NCI-H69 (cell line): ENCODE results near the gene GCGR.
A peak's percentile ranks its signal among the peaks of the same experiment; 100 is the strongest.

ENCODE experiments used
- DNase-seq: peaks from one replicate; lab custom pipeline; 2025; lab: John Stamatoyannopoulos, UW

Gene GCGR

DNA sequence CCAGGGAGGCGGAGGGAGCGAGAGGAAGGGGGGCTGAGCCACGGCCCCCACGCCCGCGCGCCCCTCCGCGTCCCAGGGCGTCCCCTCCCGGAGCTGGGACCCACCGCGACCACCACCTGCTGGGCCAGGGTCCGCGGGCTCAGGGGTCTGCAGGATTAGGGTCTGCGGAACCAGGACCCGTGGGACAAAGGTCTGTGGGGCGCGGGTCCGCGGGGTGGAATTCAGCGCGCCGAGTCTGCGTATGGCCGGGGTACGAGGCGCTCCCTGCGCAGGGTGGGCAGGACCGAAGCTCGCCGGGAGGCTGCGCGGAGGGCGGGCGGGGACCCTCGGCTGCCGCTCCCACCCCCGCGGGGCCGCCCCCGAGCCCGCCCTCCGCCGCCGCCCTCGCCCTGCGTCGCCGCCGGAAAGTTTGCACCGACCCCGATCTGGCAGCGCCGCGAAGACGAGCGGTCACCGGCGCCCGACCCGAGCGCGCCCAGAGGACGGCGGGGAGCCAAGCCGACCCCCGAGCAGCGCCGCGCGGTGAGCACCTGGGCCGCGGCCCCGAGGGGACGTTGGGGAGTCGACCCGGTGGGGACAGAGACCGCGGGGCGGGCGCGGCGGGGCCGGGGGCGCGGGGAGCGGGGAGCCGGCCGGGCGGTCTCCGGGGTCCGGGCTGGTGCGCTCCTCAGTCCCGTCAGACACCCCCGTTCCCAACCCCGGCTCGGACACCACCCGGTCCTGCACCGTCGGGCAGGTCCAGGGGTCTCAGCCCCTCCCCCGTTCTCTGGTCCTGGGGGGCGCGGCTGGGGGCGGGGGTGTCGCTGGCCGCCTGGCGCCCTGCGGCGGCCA lies at the start of gene GCGR:
TSS of gene GCGR (plus strand) at position 423 of the 831 bp plus-strand sequence. CDS start 4,869 bp downstream, outside the sequence.
- DNase-seq, result no peak

DNA sequence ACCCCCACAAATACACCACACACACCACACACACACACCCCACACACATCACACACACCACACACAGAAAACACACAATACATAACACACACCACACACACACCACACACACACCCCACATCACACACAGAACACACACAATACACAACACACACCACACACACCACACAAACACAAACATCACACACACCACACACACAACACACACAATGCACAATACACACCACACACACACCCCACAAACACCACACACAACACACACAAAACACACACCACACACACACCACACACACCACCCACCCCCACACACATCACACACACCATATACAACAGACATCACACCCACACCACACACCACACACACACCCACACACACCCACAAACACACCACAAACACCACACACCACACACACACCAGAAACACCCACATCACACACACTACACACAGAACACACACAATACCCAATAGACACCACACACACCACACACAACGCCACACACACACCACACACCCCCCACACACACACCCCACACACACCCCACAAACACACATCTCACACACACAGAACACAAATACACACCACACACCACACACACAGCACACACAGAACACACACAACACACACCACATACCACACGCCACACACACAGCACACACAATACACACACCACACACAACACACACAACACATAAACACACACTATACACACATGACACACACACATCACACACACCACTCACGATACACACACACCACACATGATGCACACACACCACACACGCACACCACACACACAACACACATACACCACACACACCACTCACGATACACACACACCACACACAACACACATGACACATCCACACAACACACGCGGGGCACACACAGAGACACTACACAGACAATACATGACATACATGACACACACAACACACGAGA lies 11.0 kb upstream of the GCGR start:
- no peak for DNase-seq

DNA sequence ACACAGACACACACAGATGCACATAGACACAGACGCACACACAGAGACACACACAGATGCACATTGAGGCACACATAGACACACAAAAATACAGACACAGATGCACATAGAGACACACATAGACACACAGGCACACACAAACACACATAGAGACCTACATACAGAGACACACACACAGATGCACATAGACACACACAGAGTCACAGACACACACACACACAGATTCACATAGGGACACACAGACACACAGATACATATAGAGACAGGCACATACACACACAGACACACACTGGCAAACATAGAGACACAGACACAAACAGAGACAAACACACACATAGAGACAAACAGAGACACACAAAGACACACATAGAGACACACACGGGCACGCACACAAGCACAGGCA lies 9.9 kb upstream of the GCGR start:
- no peak for DNase-seq

DNA sequence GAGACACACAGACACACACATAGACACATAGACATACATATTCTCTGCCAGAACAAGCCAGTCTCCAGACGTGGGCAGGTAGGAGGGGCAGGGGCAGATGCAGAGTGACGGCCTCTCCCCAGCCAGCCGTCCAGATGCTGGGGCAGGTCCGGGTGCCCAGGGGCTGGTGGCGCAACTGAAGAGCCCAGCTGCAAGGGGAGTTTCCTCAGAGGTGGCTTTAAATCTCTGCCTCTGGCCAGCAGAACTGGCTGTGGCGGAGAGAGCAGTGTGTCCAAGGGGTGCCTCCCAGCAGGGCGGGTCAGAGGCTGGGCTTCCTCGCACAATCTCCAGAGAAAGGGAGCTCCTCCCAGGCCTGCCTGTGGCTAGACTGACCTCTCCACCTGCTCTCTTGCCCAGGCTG lies 9.4 kb upstream of the GCGR start:
- peak; percentile 56 for DNase-seq

DNA sequence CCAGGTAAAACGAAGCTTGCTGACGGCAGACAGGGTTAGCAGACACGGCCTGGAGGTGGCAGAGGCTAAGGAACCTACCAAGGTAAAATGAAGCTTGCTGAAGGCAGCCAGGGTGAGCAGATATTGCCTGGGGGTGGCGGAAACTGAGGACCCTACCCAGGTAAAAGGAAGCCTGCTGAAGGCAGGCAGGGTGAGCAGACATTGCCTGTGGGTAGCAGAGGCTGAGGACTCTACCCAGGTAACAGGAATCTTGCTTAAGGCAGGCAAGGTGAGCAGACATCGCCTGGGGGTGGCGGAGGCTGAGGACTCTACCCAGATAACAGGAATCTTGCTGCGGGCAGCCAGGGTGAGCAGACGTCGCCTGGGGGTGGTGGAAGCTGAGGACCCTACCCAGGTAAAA lies 2.6 kb upstream of the GCGR start:
- no peak for DNase-seq

DNA sequence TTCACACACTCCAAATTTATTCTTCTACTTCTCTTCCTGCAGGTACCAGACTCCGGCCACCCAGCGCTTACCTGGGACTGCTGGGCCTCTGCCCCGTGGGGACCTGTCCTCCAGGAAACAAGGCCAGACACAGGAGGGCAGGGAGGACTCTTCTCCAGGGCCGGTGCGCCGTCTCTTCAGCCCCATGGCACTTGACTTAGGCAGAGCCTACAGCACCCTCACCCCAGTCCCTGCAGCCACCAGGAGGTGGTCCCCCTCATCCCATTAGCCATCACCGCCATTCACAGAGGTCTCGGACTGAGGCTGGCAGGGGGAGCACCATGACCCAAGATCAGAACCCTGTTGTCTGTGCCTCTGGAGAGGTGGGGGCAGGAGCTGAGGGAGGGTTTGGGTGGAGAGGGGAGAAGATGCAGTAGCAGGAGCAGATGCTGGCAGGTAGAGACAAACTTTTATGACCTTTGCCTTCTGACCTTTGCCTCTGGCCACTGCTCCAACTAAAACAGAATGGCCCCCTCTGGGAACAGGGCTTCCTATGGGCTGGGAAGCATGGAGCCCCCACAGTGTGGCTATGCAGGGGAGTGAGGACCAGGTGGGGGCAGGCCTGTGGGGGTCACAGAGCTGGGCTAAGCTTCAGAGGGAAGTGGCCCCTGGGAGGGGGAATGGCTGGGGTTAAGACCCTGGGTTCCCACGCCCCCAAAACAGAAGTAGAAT lies 1.7 kb upstream of the GCGR start:
- no peak for DNase-seq

DNA sequence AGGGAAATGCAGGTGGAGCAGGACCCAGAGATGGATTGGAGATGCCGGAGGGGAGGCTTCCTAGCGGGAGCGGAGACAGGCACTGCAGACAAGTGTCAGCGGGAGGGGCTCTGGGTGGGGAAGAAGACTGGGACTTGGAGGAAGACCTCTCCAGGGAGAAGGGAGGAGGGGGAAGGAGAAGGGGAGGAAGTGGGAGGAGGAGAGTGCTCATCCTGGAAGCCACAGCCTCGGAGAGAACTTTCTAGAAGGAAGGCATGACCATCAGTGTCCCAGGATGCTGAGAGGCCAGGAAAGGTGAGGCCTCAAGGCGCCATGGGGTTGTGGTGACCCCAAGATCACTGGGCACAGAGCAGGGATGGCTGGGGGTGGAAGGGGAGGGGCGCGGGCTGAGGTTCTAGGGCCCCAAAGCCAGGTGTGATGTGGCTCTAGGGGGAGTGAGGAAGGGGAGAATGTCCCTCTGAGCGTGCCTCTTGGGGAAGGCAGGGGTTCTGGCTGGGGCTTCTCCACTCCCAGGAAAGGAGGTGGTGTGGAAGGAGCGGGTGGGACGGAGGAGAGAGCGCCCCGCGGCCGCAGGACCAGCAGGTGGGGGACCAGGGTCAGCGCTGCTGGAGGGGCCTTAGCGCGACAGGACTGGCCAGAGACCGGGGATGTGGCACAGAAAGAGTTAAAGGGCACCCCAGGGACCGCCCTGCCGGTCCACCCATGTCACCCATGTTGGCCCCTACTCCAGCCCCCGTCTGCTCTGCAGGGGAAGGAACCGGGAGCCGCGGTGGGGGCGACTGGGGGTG lies 900 bp upstream of the GCGR start:
- no peak for DNase-seq

DNA sequence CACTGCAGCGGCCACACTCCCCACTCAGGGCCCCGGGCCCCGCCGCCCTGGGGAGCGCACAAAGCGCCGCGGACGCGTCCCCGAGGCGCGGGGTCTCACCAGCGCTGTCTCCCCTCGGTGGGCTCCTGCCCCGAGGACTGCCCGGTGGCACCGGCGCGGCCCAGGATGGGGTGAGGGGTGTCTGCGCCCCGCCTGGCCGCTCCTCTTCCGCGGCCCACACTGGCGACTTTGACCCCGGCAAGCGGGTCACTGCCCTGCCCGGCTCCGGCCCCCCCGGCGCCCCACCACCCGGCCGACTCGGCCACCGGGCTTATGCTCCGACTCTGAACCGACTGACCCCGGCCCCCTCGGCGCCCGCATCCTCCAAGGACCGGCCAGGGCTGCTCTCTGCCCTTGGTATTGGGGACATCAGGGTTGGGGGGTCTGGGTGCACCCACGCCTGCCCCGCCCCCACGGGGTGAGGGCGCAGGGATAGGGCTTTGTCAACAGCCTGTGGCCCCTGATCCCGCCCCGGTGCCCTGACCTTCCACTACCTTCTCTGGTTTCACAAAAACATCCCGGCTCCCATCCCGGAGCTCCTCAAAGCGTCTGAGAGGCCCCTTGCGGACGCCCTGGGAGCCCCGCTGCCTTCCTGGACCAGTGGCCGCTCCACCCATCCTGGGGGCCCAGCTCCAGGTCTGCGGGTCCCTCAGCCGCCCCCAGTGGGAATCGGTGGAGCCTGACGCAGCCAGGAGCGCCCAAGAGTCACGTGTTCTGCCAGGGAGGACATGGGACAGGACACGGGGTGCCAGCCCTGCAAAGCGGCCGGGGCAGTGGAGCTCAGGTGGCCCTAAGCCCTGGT lies 829 bp downstream of the GCGR start:
- no peak for DNase-seq

DNA sequence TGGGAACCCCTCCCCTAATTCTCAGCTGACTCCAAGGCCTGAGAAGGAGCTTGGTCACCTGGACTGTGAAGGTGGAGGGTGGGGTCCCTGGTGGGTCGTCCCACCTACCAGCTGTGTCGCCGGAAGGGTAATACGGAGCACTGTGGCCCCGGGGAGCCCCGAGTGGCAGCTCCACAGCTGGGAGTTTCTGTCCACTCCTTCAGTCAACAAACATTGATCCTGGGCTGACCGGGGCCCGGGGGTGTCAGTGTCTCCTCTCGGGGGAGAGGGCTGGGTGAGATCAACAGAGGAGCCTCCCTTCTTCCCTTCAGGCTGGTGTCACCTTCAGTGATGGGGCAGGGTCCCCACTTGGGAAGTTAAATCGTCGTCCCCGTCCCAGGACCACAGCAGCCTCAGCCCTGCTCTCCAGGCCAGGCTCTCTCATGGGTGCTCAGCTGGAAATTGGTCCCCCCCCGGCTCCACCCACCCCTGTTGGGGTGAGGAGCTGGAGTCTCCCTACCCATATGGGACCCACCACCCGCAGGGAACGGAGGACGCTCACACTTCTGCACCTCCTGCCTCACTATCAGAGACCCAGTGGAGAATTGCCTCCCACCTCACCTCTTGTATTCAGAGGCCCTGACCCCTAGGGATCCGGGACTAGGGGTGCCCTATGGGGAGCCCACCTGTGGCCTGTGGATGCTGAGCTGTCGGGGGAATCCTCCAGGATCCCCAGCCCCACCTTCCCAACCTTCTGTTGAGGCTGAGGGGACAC lies 1.9 kb downstream of the GCGR start:
- DNase-seq, result no peak

DNA sequence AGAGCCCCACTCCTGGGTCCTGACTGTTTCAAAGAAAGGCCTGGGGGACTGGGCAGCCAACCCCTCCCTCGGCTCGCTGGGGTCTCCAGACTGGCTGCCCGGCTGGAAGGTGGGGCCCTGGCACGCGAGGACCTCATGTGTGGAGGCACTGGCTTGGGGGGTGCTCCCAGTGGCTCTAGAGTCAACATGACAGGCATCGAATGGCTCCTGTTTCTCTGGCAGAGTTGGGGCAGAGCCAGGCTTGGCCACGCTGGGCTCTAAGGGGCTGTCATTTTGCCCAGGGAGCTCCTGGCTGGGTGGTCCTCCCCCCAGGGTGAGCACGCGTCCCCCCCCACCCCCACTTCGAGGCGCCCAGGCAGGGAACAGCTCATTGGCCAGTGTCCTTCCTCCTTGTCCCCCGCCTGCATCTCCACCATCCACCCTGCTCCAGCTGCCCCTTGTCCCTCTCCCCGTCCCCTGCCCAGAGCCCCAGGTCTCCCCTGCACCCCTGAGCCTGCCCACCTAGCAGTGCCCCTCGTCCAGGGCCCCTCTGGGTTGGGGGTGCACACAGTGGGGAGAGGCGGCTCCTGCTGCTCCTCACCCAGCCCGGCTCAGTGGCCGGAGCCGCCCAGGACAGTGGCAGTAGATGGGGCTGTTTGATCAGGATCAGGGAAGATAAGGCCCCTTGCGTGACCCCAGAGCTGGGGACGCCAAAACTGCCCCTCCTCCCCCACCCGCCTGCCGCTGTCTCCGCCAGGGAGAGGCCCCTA lies 2.7 kb downstream of the GCGR start:
- DNase-seq, result no peak

DNA sequence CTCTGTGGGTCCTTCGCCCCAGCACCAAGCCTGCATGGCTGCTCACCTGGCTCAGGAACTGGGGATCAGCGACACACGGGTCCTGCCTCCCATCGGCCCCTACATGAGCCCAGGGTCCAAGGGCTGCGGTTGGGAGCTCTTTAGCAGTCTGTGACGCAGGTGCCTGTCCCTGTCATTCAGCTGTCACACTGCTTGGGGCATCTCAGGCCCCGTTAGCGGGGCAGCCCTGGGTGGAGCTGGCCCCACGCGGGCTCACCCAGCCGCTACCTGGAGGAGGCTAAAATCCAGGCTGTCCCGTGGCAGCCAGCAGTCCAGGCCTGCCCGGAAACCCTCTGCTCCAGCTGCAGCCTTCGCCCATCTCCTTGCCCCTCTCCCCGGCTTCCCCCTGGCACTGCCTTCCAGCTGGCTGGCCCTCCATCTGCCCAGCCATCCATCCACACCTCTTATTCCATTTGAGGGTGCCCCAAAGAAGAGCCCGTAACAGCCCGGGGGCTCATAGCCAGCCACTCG lies 3.3 kb downstream of the GCGR start:
- no peak for DNase-seq

DNA sequence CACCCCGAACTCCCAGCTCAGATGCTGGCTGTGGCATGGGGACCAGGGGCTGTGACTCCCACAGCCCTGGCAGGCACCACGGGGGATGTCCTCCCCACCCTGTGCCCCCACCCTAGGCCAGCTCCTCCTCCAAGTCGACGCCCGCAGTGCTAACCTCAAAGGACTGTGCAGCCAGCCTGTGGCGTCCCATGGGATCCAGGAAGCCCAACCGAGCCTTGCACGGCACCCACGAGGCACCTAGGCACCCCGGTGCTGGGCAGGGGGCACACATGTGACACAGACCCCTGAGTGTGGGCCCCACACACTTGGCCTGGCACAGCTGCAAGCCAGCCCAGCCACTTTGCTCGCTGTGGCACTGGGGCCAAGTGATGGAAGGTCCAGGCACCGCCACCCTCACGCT lies 3.9 kb downstream of the GCGR start:
- DNase-seq, result peak; percentile 26

DNA sequence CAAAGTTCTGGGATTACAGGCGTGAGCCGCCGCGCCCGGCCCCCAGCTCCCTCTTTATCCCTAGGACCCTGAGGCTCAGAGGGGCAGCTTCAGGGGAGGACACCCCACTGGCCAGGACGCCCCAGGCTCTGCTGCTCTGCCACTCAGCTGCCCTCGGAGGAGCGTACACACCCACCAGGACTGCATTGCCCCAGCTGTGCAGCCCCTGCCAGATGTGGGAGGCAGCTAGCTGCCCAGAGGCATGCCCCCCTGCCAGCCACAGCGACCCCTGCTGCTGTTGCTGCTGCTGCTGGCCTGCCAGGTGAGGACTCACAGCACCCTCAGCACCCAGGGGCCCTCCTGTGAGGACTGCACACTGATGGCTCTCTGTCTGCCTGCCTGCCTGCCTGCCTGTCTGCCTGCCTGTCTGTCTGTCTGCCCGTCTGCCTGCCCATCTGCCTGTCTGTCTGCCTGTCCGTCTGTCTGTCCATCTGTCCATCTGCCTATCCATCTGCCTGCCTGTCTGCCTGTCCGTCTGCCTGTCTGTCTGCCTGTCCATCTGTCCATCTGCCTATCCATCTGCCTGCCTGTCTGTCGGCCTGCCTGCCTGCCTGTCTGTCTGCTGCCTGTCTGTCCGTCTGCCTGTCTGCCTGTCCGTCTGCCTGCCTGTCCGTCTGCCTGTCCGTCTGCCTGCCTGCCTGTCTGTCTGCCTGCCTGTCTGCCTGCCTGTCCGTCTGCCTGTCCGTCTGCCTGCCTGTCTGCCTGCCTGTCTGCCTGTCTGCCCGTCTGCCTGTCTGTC lies 5.0 kb downstream of the GCGR start:
- DNase-seq, result peak; percentile 38

DNA sequence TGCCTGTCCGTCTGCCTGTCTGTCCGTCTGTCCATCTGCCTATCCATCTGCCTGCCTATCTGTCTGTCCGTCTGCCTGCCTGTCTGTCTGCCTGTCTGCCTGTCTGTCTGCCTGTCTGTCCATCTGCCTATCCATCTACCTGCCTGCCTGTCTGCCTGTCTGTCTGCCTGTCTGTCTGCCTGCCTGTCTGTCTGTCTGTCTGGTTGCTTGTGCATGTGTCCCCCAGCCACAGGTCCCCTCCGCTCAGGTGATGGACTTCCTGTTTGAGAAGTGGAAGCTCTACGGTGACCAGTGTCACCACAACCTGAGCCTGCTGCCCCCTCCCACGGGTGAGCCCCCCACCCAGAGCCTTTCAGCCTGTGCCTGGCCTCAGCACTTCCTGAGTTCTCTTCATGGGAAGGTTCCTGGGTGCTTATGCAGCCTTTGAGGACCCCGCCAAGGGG lies 5.6 kb downstream of the GCGR start:
- no peak for DNase-seq

DNA sequence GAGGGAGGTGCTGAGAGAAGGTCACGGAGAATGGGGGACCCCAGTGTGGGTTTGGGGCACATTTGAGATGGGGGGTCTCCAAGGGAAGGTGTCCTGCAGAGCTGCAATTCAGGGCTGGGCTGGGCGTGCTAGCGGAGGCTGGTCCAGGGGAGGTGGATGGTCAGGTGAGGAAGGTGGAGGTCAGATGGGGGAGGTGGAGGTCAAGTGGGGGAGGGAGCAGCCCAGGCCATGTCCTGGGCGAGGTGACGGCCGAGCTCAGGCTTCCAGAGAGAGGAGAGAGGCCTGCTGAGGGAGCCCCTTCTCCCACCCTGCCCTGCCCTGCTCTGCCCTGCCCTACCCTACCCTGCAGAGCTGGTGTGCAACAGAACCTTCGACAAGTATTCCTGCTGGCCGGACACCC lies 6.5 kb downstream of the GCGR start:
- no peak for DNase-seq

DNA sequence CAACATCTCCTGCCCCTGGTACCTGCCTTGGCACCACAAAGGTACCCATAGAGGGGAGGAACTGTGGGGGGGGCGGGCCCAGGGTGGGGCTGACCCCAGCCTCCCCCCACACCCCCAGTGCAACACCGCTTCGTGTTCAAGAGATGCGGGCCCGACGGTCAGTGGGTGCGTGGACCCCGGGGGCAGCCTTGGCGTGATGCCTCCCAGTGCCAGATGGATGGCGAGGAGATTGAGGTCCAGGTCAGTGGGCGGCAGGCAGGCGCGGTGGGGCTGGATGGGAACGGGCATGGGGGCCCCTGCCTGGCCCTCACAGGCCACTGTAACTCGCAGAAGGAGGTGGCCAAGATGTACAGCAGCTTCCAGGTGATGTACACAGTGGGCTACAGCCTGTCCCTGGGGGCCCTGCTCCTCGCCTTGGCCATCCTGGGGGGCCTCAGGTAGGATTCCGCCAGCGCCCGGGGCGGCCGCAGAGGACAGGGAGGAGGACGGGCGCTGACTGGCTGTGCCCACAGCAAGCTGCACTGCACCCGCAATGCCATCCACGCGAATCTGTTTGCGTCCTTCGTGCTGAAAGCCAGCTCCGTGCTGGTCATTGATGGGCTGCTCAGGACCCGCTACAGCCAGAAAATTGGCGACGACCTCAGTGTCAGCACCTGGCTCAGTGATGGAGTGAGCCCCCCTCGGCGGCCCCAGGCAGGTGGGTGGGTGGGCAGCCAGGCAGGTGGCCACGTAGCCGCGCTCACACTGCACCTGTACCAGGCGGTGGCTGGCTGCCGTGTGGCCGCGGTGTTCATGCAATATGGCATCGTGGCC lies 7.1 kb downstream of the GCGR start:
- DNase-seq, result no peak
